Small intestine (tissue), 7 donors: ENCODE data around the gene SNCAIP. TPM values are rescaled to one million over a fixed set of nuclear protein-coding genes. Genes with fewer than 3 reads are reported as not detected.

Experiments
- DNase-seq, 2 donors: peaks; one replicate each; pipeline versions ENCODE4 v3.0.0 to v3.0.0-alpha.2; 2013
- FAIRE-seq: peaks from 2 replicates; lab custom pipeline; 2012; peaks lifted over from hg19 to GRCh38; lab: Jason Lieb, UNC
- H3K27ac ChIP-seq, 3 donors: one replicate each; pipeline ENCODE4 v1.5.1; 2013; ENCODE audit warnings: low read length in 2 of 3, mild to moderate bottlenecking in 2 of 3, control low read depth in 1 of 3, inconsistent platforms in 1 of 3, low read depth in 1 of 3, moderate library complexity in 1 of 3
- H3K27me3 ChIP-seq, 3 donors: one replicate each; pipeline ENCODE4 v1.6.1; 2013; ENCODE audit warnings: low read length in 3 of 3, inconsistent platforms in 1 of 3; ENCODE audit not compliant: control insufficient read depth in 3 of 3, insufficient read depth in 3 of 3
- H3K36me3 ChIP-seq, 3 donors: one replicate each; pipeline ENCODE4 v1.6.1; 2013; ENCODE audit warnings: low read length in 3 of 3, inconsistent platforms in 1 of 3, low read depth in 1 of 3, mild to moderate bottlenecking in 1 of 3, moderate library complexity in 1 of 3; ENCODE audit not compliant: control insufficient read depth in 3 of 3, insufficient read depth in 2 of 3
- H3K4me1 ChIP-seq, 3 donors: one replicate each; pipeline ENCODE4 v1.6.1; 2013; ENCODE audit warnings: low read length in 2 of 3, inconsistent platforms in 1 of 3, low read depth in 1 of 3, mild to moderate bottlenecking in 1 of 3, moderate library complexity in 1 of 3; ENCODE audit not compliant: control insufficient read depth in 3 of 3, insufficient read depth in 2 of 3
- H3K4me3 ChIP-seq, 3 donors: one replicate each; pipeline ENCODE4 v1.5.1; 2013; ENCODE audit warnings: low read length in 3 of 3, control low read depth in 1 of 3, inconsistent platforms in 1 of 3, low read depth in 1 of 3, mild to moderate bottlenecking in 1 of 3, moderate library complexity in 1 of 3
- H3K9me3 ChIP-seq, 2 donors: one replicate each; pipeline ENCODE4 v1.6.1; 2013; ENCODE audit warnings: low read depth in 1 of 2, low read length in 1 of 2; ENCODE audit not compliant: control insufficient read depth in 2 of 2, insufficient read depth in 1 of 2
- WGBS, 3 donors: extraction: QIAGEN DNeasy Blood & Tissue Kit; methylation state at CpG; one replicate each; pipeline ENCODE4 v1.1.7; 2013; 5-methylcytosine and 5-hydroxymethylcytosine counted together
- polyA plus RNA-seq, 4 donors: library from polyadenylated mRNA; stranded (reverse) in 3 of 4; unstranded in 1 of 4; fragments of 200-250 nt in 3 of 4; fragments of 120-200 nt in 1 of 4; gene quantifications; one replicate each; pipeline versions ENCODE4 v1.2.1 to v1.2.3, GENCODE V29; 2013
- donor health status: healthy with polysubstance abuse.
- donor health status: control.
- donor health status: control.
- donor health status: Bipolar disorder and iron deficiency.
- donor health status: healthy.

SNCAIP gene
- polyA plus RNA-seq, 4 donors = 0.54 to 5.3 (median 1.1) TPM; not detected in 1

GRCh38 chr5:122355324-122355723, 43.3 kb downstream of the SNCAIP start:
- H3K4me3 ChIP-seq = no peak overlapping the region
- WGBS, 3 donors = 59 to 80% (median 62%) methylated on average over 3 of the region's 3 CpGs
- H3K36me3 ChIP-seq = no peaks in the 10 kb centered on the region
- H3K27ac ChIP-seq = no peak overlapping the region
- no peak for DNase-seq
- no peaks in the 10 kb centered on the region for H3K9me3 ChIP-seq
- no peaks in the 10 kb centered on the region for H3K27me3 ChIP-seq
- FAIRE-seq = no peak
- H3K4me1 ChIP-seq = no peaks in the 10 kb centered on the region

GRCh38 chr5:122356855-122357254, 44.8 kb downstream of the SNCAIP start:
- 76 to 81% (median 79%) methylated on average over 2 of the region's 2 CpGs for WGBS, 3 donors
- DNase-seq = no peak
- Histone ChIP-seq H3K27me3 (no peaks in the 10 kb centered on the region), H3K4me1 (no peaks in the 10 kb centered on the region), H3K36me3 (no peaks in the 10 kb centered on the region), H3K4me3 (no peak overlapping the region), H3K9me3 (no peaks in the 10 kb centered on the region), H3K27ac (no peak overlapping the region)
- no peak for FAIRE-seq

GRCh38 chr5:122358372-122358979, 46.4 kb downstream of the SNCAIP start:
- no peak overlapping the region for H3K4me3 ChIP-seq
- no peaks in the 10 kb centered on the region for H3K4me1 ChIP-seq
- FAIRE-seq = no peak
- peak in 1 of 2 donors; percentile 13 for DNase-seq
- H3K27ac ChIP-seq = no peak overlapping the region
- H3K27me3 ChIP-seq = no peaks in the 10 kb centered on the region
- no peaks in the 10 kb centered on the region for H3K9me3 ChIP-seq
- H3K36me3 ChIP-seq = no peaks in the 10 kb centered on the region
- WGBS, 3 donors = 23 to 36% (median 27%) methylated on average over 4 of the region's 4 CpGs

- FAIRE-seq (no peak), DNase-seq (no peak)
- Histone ChIP-seq H3K4me1 (no peaks in the 10 kb centered on the region), H3K9me3 (no peaks in the 10 kb centered on the region), H3K27me3 (no peaks in the 10 kb centered on the region), H3K27ac (no peak overlapping the region), H3K36me3 (no peaks in the 10 kb centered on the region), H3K4me3 (no peak overlapping the region)
- 43 to 78% (median 69%) methylated on average over 4 of the region's 4 CpGs for WGBS, 3 donors
These were observed 50.3 kb downstream of the SNCAIP start for GRCh38 chr5:122362361-122362760.

- no peak overlapping the region for H3K4me3 ChIP-seq
- H3K9me3 ChIP-seq = no peaks in the 10 kb centered on the region
- 79 to 98% (median 88%) methylated on average over 1 of the region's 1 CpG for WGBS, 3 donors
- H3K4me1 ChIP-seq = no peaks in the 10 kb centered on the region
- H3K27me3 ChIP-seq = no peaks in the 10 kb centered on the region
- FAIRE-seq = no peak
- no peak overlapping the region for H3K27ac ChIP-seq
- H3K36me3 ChIP-seq = no peaks in the 10 kb centered on the region
- no peak for DNase-seq
These were observed 51.6 kb downstream of the SNCAIP start for GRCh38 chr5:122363623-122364022.

- H3K27me3 ChIP-seq = no peaks in the 10 kb centered on the region
- FAIRE-seq (no peak), DNase-seq (no peak)
- H3K36me3 ChIP-seq = no peaks in the 10 kb centered on the region
- no peaks in the 10 kb centered on the region for H3K9me3 ChIP-seq
- no peaks in the 10 kb centered on the region for H3K4me1 ChIP-seq
- WGBS, 3 donors = 83 to 90% (median 84%) methylated on average over 3 of the region's 3 CpGs
- no peak overlapping the region for H3K4me3 ChIP-seq
- H3K27ac ChIP-seq = no peak overlapping the region
These were observed 54.5 kb downstream of the SNCAIP start for GRCh38 chr5:122366501-122366900.

- no peak for DNase-seq
- Histone ChIP-seq H3K9me3 (no peaks in the 10 kb centered on the region), H3K4me1 (no peaks in the 10 kb centered on the region), H3K36me3 (no peaks in the 10 kb centered on the region), H3K27ac (no peak overlapping the region), H3K4me3 (no peak overlapping the region), H3K27me3 (no peaks in the 10 kb centered on the region)
- FAIRE-seq = no peak
- WGBS, 3 donors = 72 to 83% (median 76%) methylated on average over 3 of the region's 3 CpGs
These were observed 55.4 kb downstream of the SNCAIP start for GRCh38 chr5:122367456-122367855.

- Histone ChIP-seq H3K27ac (no peak overlapping the region), H3K4me1 (no peaks in the 10 kb centered on the region), H3K27me3 (no peaks in the 10 kb centered on the region), H3K9me3 (no peaks in the 10 kb centered on the region), H3K36me3 (no peaks in the 10 kb centered on the region), H3K4me3 (no peak overlapping the region)
- 83 to 92% (median 85%) methylated on average over 5 of the region's 5 CpGs for WGBS, 3 donors
- FAIRE-seq (no peak), DNase-seq (no peak)
These were observed 56.6 kb downstream of the SNCAIP start for GRCh38 chr5:122368510-122369251.
